HG03196 (cell line): Measurements from ENCODE around the gene PDIA3.
"Not testable (repeated sequence)": the region's sequence is repeated elsewhere in the genome, so short reads cannot be mapped to it uniquely, and the experiment has no call there.

Experiments used
- ATAC-seq: cut with Tn5 transposase; IDR thresholded peaks from one replicate; pipeline ENCODE4 v1.9.1; 2021; ENCODE audit not compliant: unreplicated experiment

The PDIA3 gene

GRCh38 chr15:43808960-43809678 is 62.9 kb downstream of the PDIA3 start:
- ATAC-seq: peak; percentile 56

GRCh38 chr15:43815064-43815463 is 68.8 kb downstream of the PDIA3 start:
- ATAC-seq: not testable (repeated sequence)

GRCh38 chr15:43821505-43821904 is 75.3 kb downstream of the PDIA3 start:
- no peak for ATAC-seq
